ENCODE results near the gene GAREM1.

- no peak for TF ChIP-seq CHD2 (IDR thresholded peaks at IDR 0.05; ENCODE audit: low read depth, low read length)
- no peak for TF ChIP-seq ILK (tag; IDR thresholded peaks at IDR 0.05; ENCODE audit: borderline replicate concordance, low read depth)
- no peak for TF ChIP-seq EP300 (IDR thresholded peaks at IDR 0.05; ENCODE audit: low read length)
- TF ChIP-seq ZBTB17 (CRISPR knock-in tag; IDR thresholded peaks at IDR 0.05) = no peak
- no peak for TF ChIP-seq EHMT2 (IDR thresholded peaks at IDR 0.05)
- no peak for TF ChIP-seq HMG20A (CRISPR knock-in tag; conservative IDR thresholded peaks at IDR 0.05)
- TF ChIP-seq KLF6 (CRISPR knock-in tag; IDR thresholded peaks at IDR 0.05; ENCODE audit: borderline replicate concordance) = no peak
Measured at GRCh38 chr18:32420084-32420750, 50.5 kb downstream of the GAREM1 start.
